Chondrocyte (in vitro differentiated cells): Measurements from ENCODE around the gene FAM124B. TPM values are rescaled to one million over a fixed set of nuclear protein-coding genes. Genes with fewer than 3 reads are reported as not detected.
"Not testable (repeated sequence)": the region's sequence is repeated elsewhere in the genome, so short reads cannot be mapped to it uniquely, and the experiment has no call there.

Source experiments
- DNase-seq: peaks from one replicate; pipeline ENCODE4 v3.0.0; 2021; ENCODE audit warnings: mixed read lengths, low spot score
- H3K27ac Mint-ChIP-seq: one replicate; pipeline ENCODE4 v1.8.0; 2021; ENCODE audit warnings: mild to moderate bottlenecking, moderate library complexity, mixed read lengths; ENCODE audit not compliant: unreplicated experiment
- H3K27me3 Mint-ChIP-seq: 2 replicates; pipeline ENCODE4 v1.8.0; 2021; ENCODE audit warnings: low read depth, mixed read lengths
- H3K36me3 Mint-ChIP-seq: 2 replicates; pipeline ENCODE4 v1.8.0; 2021; ENCODE audit warnings: low read depth, mixed read lengths
- H3K4me1 Mint-ChIP-seq: 2 replicates; pipeline ENCODE4 v1.8.0; 2021; ENCODE audit warnings: low read depth, mild to moderate bottlenecking, mixed read lengths
- H3K4me3 Mint-ChIP-seq: one replicate; pipeline ENCODE4 v1.8.0; 2021; ENCODE audit warnings: mild to moderate bottlenecking, moderate library complexity, mixed read lengths; ENCODE audit not compliant: unreplicated experiment
- H3K9me3 Mint-ChIP-seq: 2 replicates; pipeline ENCODE4 v1.8.0; 2021; ENCODE audit warnings: low read depth, mixed read lengths
- CTCF ChIP-seq: fragments of 200-600 bp; sonication (generic); IDR thresholded peaks from 2 replicates; pipeline ENCODE4 v1.5.0; 2021; ENCODE audit warnings: antibody characterized with exemption, mild to moderate bottlenecking, moderate library complexity
- total RNA-seq: library from RNA; stranded (reverse); gene quantifications from 3 replicates; pipeline ENCODE4 v1.2.1, GENCODE V29; 2021

Gene FAM124B
- total RNA-seq, 1 donor from 2014 or later: not detected

DNA sequence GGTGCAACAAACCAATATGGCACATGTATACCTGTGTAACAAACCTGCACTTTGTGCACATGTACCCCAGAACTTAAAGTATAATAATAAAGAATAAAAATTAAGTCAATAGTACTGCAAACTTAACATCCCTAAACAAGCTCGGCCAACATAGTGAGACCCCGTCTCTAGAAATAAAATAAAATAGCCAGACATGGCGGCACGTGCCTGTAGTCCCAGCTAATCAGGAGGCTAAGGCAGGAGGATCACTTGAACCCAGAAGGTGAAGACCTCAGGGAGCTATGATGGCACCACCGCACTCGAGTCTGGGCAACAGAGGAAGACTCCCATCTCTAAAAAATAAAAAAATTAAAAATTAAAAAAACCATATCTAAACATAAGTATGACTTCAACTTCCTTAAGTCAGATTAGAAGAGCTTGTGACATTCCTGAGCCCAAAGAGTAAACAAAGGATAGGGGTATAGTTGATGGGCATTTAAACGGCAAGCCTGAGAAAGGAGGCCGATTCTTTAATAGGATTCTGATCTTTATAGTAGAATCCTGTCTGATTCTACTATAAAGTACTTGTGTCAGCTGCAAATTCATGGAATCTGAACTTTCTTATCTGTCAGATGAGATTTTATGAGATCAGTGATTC is 1.6 kb downstream of the FAM124B start:
- TF ChIP-seq CTCF: no peak
- Mint-ChIP-seq H3K4me1 (no peaks in the 10 kb centered on the region), H3K36me3 (no peaks in the 10 kb centered on the region), H3K4me3 (no peak overlapping the region), H3K27me3 (no peaks in the 10 kb centered on the region), H3K9me3 (no peaks in the 10 kb centered on the region), H3K27ac (no peak overlapping the region)
- no peak for DNase-seq

DNA sequence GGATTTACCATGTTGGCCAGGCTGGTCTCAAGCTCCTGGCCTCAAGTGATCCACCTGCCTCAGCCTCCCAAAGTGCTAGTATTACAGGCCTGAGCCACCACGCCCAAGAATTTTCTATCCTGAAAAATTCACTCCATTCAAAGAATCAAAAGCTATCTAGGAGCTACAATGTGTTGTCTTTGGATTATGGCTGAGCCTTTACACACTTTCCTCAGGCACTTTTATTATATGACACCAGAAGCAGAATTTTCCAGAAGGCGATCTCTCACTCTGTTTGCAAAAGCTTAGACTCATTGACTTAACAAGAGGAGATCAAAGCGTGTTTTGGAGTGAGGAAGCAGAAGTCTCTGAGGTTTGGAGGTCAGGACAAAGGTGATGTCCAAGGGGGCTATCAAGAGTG is 3.6 kb downstream of the FAM124B start:
- H3K27me3 Mint-ChIP-seq: peaks cover 2% of the 10 kb centered on the region
- DNase-seq: no peak
- no peak for TF ChIP-seq CTCF
- H3K4me1 Mint-ChIP-seq: no peaks in the 10 kb centered on the region
- no peaks in the 10 kb centered on the region for H3K36me3 Mint-ChIP-seq
- H3K4me3 Mint-ChIP-seq: no peak overlapping the region
- H3K9me3 Mint-ChIP-seq: no peaks in the 10 kb centered on the region
- no peak overlapping the region for H3K27ac Mint-ChIP-seq

DNA sequence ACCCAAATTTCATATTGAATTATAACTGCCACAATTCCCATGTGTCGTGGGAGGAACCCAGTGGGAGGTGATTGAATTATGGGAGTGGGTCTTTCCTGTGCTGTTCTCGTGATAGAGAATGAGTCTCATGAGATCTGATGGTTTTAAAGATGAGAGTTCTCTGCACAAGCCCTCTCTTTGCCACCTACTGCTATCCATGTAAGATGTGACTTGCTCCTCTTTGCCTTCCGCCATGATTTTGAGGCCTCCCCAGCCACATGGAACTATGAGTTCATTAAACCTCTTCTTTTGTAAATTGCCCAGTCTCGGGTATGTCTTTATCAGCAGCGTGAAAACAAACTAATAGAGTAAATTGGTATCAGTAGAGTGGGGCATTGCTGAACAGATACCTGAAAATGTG is 4.8 kb downstream of the FAM124B start:
- H3K4me1 Mint-ChIP-seq, H3K36me3 Mint-ChIP-seq, H3K9me3 Mint-ChIP-seq, H3K27ac Mint-ChIP-seq, H3K4me3 Mint-ChIP-seq, DNase-seq, H3K27me3 Mint-ChIP-seq: not testable (repeated sequence)

GRCh38 chr2:224395620-224396390 is 6.1 kb downstream of the FAM124B start:
- no peak overlapping the region for H3K27ac Mint-ChIP-seq
- peaks cover 2% of the 10 kb centered on the region for H3K27me3 Mint-ChIP-seq
- no peaks in the 10 kb centered on the region for H3K36me3 Mint-ChIP-seq
- no peaks in the 10 kb centered on the region for H3K4me1 Mint-ChIP-seq
- no peak overlapping the region for H3K4me3 Mint-ChIP-seq
- TF ChIP-seq CTCF: no peak
- H3K9me3 Mint-ChIP-seq: no peaks in the 10 kb centered on the region
- no peak for DNase-seq

DNA sequence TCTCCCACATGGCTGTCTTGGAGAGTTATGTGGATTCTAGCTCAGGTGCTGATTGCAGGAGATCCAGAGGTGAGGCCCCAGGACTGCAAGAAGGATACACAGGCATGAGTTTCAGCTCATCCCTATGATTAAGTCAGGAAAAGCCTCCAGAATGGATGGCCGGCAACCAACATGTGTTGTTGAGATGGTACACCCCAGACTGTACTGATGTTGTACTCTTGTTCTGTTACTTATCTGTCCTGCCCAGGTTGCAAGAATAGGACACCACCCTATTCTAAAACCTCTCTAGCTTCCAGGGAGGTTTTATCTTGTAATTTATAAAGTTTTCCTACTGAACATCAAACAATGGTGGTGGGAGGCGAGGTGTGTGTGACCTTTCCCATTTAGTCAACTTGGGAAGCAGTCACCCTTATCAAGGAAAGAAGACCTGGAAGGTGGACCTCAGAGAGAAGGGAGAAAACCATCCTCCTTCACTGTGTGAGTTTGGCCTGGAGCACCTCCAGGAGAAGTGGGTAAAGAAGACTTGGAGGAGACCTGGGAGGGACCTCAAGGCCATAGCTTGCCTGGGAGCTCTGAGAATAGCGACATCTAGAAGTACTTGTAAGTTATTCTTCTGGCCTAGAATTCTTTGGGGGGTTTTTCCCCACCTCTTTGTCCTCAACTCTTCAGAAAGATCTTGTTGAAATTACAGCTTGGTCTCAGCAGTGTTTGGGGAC is 8.6 kb downstream of the FAM124B start:
- Mint-ChIP-seq H3K36me3 (no peaks in the 10 kb centered on the region), H3K9me3 (no peaks in the 10 kb centered on the region), H3K4me1 (no peaks in the 10 kb centered on the region), H3K27ac (no peak overlapping the region), H3K27me3 (peaks cover 2% of the 10 kb centered on the region), H3K4me3 (no peak overlapping the region)
- no peak for DNase-seq
- no peak for TF ChIP-seq CTCF
